Effector memory CD4-positive, alpha-beta T cell (primary cell): Measurements from ENCODE around the gene PDCD6IP.

Source experiments
- DNase-seq, 3 donors: peaks; one replicate each; pipeline ENCODE4 v3.0.0-alpha.2; 2020
- H3K27ac ChIP-seq: 2 replicates; pipeline ENCODE4 v1.7.0; 2013; ENCODE audit warnings: mild to moderate bottlenecking, low read length, moderate library complexity; ENCODE audit not compliant: insufficient read depth, poor library complexity, severe bottlenecking
- H3K27me3 ChIP-seq: replicated peaks from 2 replicates; pipeline ENCODE4 v1.7.0; 2013; ENCODE audit warnings: mild to moderate bottlenecking, low read length; ENCODE audit not compliant: insufficient read depth, control insufficient read depth, poor library complexity, severe bottlenecking
- H3K36me3 ChIP-seq: 2 replicates; pipeline ENCODE4 v1.7.0; 2013; ENCODE audit warnings: mild to moderate bottlenecking, low read length, moderate library complexity; ENCODE audit not compliant: control insufficient read depth, insufficient read depth
- H3K4me1 ChIP-seq: 2 replicates; pipeline ENCODE4 v1.7.0; 2013; ENCODE audit warnings: low read length, mild to moderate bottlenecking; ENCODE audit not compliant: control insufficient read depth, insufficient read depth, poor library complexity, severe bottlenecking
- H3K4me3 ChIP-seq: 2 replicates; pipeline ENCODE4 v1.7.0; 2013; ENCODE audit warnings: low read length, low read depth, mild to moderate bottlenecking; ENCODE audit not compliant: insufficient read depth, poor library complexity, severe bottlenecking
- H3K9me3 ChIP-seq: 2 replicates; pipeline ENCODE4 v1.7.0; 2013; ENCODE audit warnings: mild to moderate bottlenecking, low read length, moderate library complexity; ENCODE audit not compliant: control insufficient read depth

Gene PDCD6IP

GRCh38 chr3:33795131-33795530 is 3.3 kb upstream of the PDCD6IP start:
- Histone ChIP-seq H3K4me1 (peaks cover 2% of the 10 kb centered on the region), H3K27ac (no peak overlapping the region), H3K36me3 (no peaks in the 10 kb centered on the region), H3K27me3 (no peaks in the 10 kb centered on the region), H3K4me3 (no peak overlapping the region), H3K9me3 (no peaks in the 10 kb centered on the region)
- DNase-seq: no peak

DNA sequence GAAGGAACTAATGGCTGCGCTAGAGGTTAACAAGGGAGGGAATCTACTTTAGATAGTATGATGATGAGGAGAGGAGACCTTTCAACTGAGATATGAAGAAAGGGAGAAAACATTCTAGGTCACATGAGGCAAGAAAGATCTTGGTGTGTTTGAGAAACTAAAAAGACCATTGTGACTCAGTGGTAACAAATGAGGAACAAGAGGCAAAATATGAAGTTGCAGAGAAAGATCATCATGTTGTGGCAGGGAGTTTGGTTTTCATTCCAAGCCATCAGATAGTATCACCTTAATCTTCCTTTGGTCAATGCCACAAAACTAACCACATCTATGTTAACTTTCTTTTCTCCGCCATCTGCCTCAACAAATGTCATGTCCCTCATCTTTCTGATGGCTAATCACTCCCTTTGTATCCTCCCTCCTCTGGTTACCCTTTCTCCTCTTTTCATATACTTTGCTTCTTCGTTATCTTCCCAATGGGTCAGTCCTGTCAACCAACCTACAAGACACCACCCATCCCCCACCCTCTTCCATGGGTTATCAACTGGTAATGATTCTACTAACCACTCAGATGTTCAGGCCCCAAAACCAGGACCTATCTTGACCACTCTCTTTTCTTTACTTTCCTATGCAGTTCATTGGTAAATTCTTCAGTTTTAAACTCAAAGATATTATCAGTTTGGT is 2.4 kb upstream of the PDCD6IP start:
- H3K36me3 ChIP-seq: no peaks in the 10 kb centered on the region
- no peaks in the 10 kb centered on the region for H3K27me3 ChIP-seq
- no peak for DNase-seq
- H3K4me1 ChIP-seq: peaks cover 10% of the 10 kb centered on the region
- no peaks in the 10 kb centered on the region for H3K9me3 ChIP-seq
- no peak overlapping the region for H3K4me3 ChIP-seq
- H3K27ac ChIP-seq: no peak overlapping the region

DNA sequence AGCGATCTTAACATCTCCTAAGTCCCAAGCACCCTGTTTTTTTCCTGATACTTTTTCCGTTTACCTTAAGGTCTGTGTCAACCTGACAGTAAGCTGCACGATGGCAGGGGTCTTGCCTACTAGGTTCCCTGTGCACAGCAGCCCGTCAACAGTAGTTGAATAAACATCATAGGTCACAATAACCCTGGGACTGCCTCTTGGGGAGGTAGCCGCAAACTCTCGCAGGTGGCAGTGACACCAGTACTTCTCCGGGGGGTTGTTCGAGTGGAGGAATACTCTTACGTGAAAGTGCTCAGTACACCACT is 365 bp upstream of the PDCD6IP start:
- H3K36me3 ChIP-seq: no peaks in the 10 kb centered on the region

GRCh38 chr3:33799202-33799551 is 747 bp downstream of the PDCD6IP start:
- peaks cover 17% of the 10 kb centered on the region for H3K4me1 ChIP-seq
- no peaks in the 10 kb centered on the region for H3K9me3 ChIP-seq
- H3K27ac ChIP-seq: no peak overlapping the region
- H3K4me3 ChIP-seq: peak overlapping the region; percentile 83
- no peaks in the 10 kb centered on the region for H3K36me3 ChIP-seq
- H3K27me3 ChIP-seq: no peaks in the 10 kb centered on the region
- no peak for DNase-seq

More for the DNA sequence above, 365 bp upstream of the PDCD6IP start:
- H3K9me3 ChIP-seq: no peaks in the 10 kb centered on the region
- H3K27me3 ChIP-seq: no peaks in the 10 kb centered on the region
- H3K4me3 ChIP-seq: peak overlapping the region; percentile 83
- peaks cover 14% of the 10 kb centered on the region for H3K4me1 ChIP-seq
- DNase-seq: no peak
- peak overlapping the region; percentile 76 for H3K27ac ChIP-seq

DNA sequence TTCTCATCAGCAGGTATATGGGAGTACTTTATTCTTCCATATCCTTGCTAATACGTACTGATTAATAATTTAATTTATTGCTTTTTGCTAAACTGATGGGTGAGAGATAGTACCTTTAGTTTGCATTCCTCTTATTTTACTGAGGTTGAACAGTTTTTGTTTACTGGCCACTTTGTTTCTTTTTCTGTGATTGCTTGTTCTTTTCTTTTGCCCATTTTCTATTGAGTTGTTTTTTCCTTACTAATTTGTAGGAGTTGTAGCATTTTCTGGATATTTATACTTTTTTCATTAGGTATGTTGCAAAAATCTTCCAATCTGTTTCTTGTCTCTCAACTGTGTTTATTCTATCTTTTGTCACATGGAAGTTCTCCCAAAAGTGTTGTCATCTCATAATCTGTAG is 4.8 kb downstream of the PDCD6IP start:
- H3K9me3 ChIP-seq: no peaks in the 10 kb centered on the region
- peaks cover 26% of the 10 kb centered on the region for H3K4me1 ChIP-seq

GRCh38 chr3:33803894-33804526 is 5.6 kb downstream of the PDCD6IP start:
- Histone ChIP-seq H3K4me1 (peaks cover 30% of the 10 kb centered on the region), H3K27ac (no peak overlapping the region), H3K4me3 (no peak overlapping the region), H3K36me3 (no peaks in the 10 kb centered on the region), H3K9me3 (no peaks in the 10 kb centered on the region), H3K27me3 (no peaks in the 10 kb centered on the region)
- DNase-seq: no peak

More for the DNA sequence above, 4.8 kb downstream of the PDCD6IP start:
- Histone ChIP-seq H3K27ac (no peak overlapping the region), H3K27me3 (no peaks in the 10 kb centered on the region), H3K36me3 (no peaks in the 10 kb centered on the region), H3K4me3 (no peak overlapping the region)
- no peak for DNase-seq

- DNase-seq: no peak
- H3K4me3 ChIP-seq: no peak overlapping the region
- H3K36me3 ChIP-seq: peaks cover 3% of the 10 kb centered on the region
- H3K9me3 ChIP-seq: no peaks in the 10 kb centered on the region
- H3K4me1 ChIP-seq: peaks cover 17% of the 10 kb centered on the region
- H3K27ac ChIP-seq: no peak overlapping the region
- H3K27me3 ChIP-seq: no peaks in the 10 kb centered on the region
These were observed 8.8 kb downstream of the PDCD6IP start for GRCh38 chr3:33807191-33807590.

DNA sequence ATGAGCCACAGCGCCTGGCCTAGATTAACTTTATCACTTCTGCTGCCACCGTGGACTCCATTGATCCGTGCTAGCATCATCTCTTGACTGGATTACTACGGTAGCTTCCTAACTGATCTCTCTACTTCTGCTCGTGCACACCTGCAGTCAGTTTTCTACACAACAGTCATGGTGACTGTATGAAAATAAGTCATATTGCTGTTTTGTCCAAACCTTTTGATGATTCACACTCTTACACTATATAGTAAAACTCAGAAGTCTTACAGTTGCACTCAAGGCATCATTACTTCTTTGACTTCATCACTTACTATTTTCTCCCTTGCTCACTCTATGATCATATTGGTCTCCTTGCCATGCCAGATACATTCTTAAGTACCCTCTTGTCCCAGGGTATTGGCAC is 10.1 kb downstream of the PDCD6IP start:
- no peaks in the 10 kb centered on the region for H3K27me3 ChIP-seq
- H3K9me3 ChIP-seq: no peaks in the 10 kb centered on the region
- H3K36me3 ChIP-seq: peaks cover 3% of the 10 kb centered on the region
- DNase-seq: no peak
- H3K27ac ChIP-seq: no peak overlapping the region
- no peak overlapping the region for H3K4me3 ChIP-seq
- H3K4me1 ChIP-seq: peaks cover 13% of the 10 kb centered on the region

- H3K4me1 ChIP-seq: peaks cover 13% of the 10 kb centered on the region
- H3K36me3 ChIP-seq: peaks cover 10% of the 10 kb centered on the region
- no peak for DNase-seq
- H3K27ac ChIP-seq: no peak overlapping the region
- no peaks in the 10 kb centered on the region for H3K9me3 ChIP-seq
- H3K4me3 ChIP-seq: no peak overlapping the region
- H3K27me3 ChIP-seq: no peaks in the 10 kb centered on the region
These were observed 12.1 kb downstream of the PDCD6IP start for GRCh38 chr3:33810545-33810944.

- Histone ChIP-seq H3K9me3 (no peaks in the 10 kb centered on the region), H3K4me3 (no peak overlapping the region), H3K27me3 (no peaks in the 10 kb centered on the region), H3K36me3 (peaks cover 33% of the 10 kb centered on the region), H3K4me1 (no peaks in the 10 kb centered on the region), H3K27ac (no peak overlapping the region)
- no peak for DNase-seq
These were observed 23.6 kb downstream of the PDCD6IP start for GRCh38 chr3:33821989-33822388.
